GM12891 (cell line): ENCODE measurements around the gene PMPCB.

Source experiments
- POLR2A ChIP-seq: IDR thresholded peaks from 2 replicates; pipeline ENCODE4 v1.6.1; 2011; ENCODE audit warnings: low read depth, low read length, control low read depth
- POLR2AphosphoS5 ChIP-seq: IDR thresholded peaks from 2 replicates; pipeline ENCODE4 v1.6.1; 2011; ENCODE audit warnings: low read depth, low read length, control low read depth
- TAF1 ChIP-seq: IDR thresholded peaks from 2 replicates; pipeline ENCODE4 v1.6.1; 2011; ENCODE audit warnings: low read depth, low read length, control low read depth

GRCh38 chr7:103346396-103346795 is 49.2 kb downstream of the PMPCB start:
- TF ChIP-seq POLR2A (no peak), POLR2AphosphoS5 (no peak), TAF1 (no peak)
